Psoas muscle (tissue), 8 donors: Measurements from ENCODE around the gene NT5M. TPM values are rescaled to one million over a fixed set of nuclear protein-coding genes. Genes with fewer than 3 reads are reported as not detected.

Experiments
- ATAC-seq, 4 donors: fragments of 200-7000 bp; cut with Tn5 transposase; one replicate each; pipeline ENCODE4 v1.9.1; 2020; ENCODE audit warnings: moderate library complexity in 3 of 4, mild to moderate bottlenecking in 2 of 4
- DNase-seq, 2 donors: peaks; one replicate each; pipeline ENCODE4 v3.0.0-alpha.2; 2020
- H3K27ac ChIP-seq: fragments of 200-600 bp; one replicate; pipeline ENCODE4 v1.8.0; 2022
- H3K27me3 ChIP-seq, 3 donors: fragments of 200-600 bp in 1 of 3; one replicate each; pipeline versions ENCODE4 v1.6.1 to v1.8.0; 2013 to 2022; ENCODE audit warnings: low read length in 2 of 3, mild to moderate bottlenecking in 2 of 3, moderate library complexity in 1 of 3; ENCODE audit not compliant: insufficient read depth in 3 of 3
- H3K36me3 ChIP-seq, 2 donors: fragments of 200-600 bp in 1 of 2; one replicate each; pipeline versions ENCODE4 v1.6.1 to v1.8.0; 2013 to 2022; ENCODE audit warnings: low read depth in 1 of 2, mild to moderate bottlenecking in 1 of 2, moderate library complexity in 1 of 2; ENCODE audit not compliant: insufficient read depth in 1 of 2
- H3K4me1 ChIP-seq: fragments of 200-600 bp; one replicate; pipeline ENCODE4 v1.8.0; 2022
- H3K4me3 ChIP-seq: fragments of 200-600 bp; one replicate; pipeline ENCODE4 v1.8.0; 2022; ENCODE audit warnings: mild to moderate bottlenecking
- H3K9me3 ChIP-seq: fragments of 200-600 bp; one replicate; pipeline ENCODE4 v1.8.0; 2022
- CTCF ChIP-seq: fragments of 200-600 bp; IDR thresholded peaks from one replicate; pipeline ENCODE4 v1.8.0; 2022; ENCODE audit warnings: antibody characterized with exemption
- WGBS, 3 donors: extraction: QIAGEN DNeasy Blood & Tissue Kit; methylation state at CpG; one replicate each; pipeline versions ENCODE4 v1.1.6 to v1.1.7; 2013; 5-methylcytosine and 5-hydroxymethylcytosine counted together
- intact Hi-C, 2 donors: fragments of 100-400 bp; cut with DNase I; formaldehyde crosslinking; loops; one replicate each; pipeline versions ENCODE4 v1.11.0 to v1.14.2; 2022
- polyA plus RNA-seq, 3 donors: library from polyadenylated mRNA; stranded (reverse); fragments of 200-250 nt; gene quantifications; one replicate each; pipeline ENCODE4 v1.2.3, GENCODE V29; 2013
- total RNA-seq, 4 donors: library from RNA; stranded (reverse); fragmentation: NEBNext Ultra II Directional in 2 of 4; extraction: Animal tissue kit (Norgen Biotek cat#: 25700) in 2 of 4; gene quantifications; one replicate each; pipeline versions ENCODE4 v1.2.1 to v1.2.4, GENCODE V29; 2021 to 2023
- donor health status: healthy with polysubstance abuse.
- donor health status: DM: no; HTN: no; CAD: no; lungs with moderate emphysema.
- donor health status: Bipolar disorder and iron deficiency.
- donor health status: healthy.
- donor health status: DM: yes; HTN: yes; CAD: no.
- donor health status: DM: no; HTN: no; CAD: no.
- donor health status: DM: no; HTN: no; CAD: no.
- donor health status: DM: yes; HTN: yes; CAD: no.

The NT5M gene
- total and polyA plus RNA-seq, 7 donors, result 6.0 to 11.5 (median 8.0) TPM

- peaks cover 9% of the 10 kb centered on the region for H3K4me1 ChIP-seq
- 76 to 83% (median 78%) methylated on average over 19 of the region's 19 CpGs for WGBS, 3 donors
- H3K9me3 ChIP-seq, result no peaks in the 10 kb centered on the region
Measured at GRCh38 chr17:17350491-17351355, 47.5 kb downstream of the NT5M start.

DNA sequence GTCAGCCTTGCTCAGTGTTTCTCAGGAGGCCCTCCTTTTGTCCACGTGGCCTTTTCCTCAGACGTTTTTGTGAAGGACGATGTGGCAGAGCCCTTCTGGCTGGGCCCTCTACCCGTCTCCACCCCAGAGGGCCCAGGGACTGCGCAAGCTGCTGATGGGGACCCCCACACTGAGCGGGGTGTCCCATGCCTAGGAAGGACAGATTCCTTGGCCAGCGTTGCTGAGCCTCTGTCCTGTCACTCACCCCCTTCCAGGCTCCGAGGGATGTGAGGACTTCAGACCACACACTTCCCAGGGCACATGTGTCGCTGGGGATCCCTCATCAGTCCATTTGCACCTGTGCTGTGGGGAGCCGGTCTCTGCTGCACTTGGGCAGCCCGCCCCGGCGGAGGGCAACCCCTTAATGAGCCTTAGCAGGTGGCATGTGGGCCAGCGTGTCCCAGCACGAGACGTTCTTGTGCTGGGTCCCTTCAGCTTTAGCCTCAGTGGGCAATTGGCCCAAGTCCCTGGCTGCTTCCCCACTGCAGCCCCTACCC is 48.3 kb downstream of the NT5M start:
- Histone ChIP-seq H3K36me3 (no peaks in the 10 kb centered on the region), H3K4me1 (peaks cover 9% of the 10 kb centered on the region), H3K4me3 (no peak overlapping the region), H3K27me3 (no peaks in the 10 kb centered on the region), H3K27ac (no peak overlapping the region), H3K9me3 (no peaks in the 10 kb centered on the region)
- DNase-seq, result peak in 1 of 2 donors; percentile 29
- no peak for TF ChIP-seq CTCF
- WGBS, 3 donors, result 30 to 43% (median 37%) methylated on average over 16 of the region's 16 CpGs
- peak in 3 of 4 donors; percentile 10 to 47 (median 35) for ATAC-seq
- intact Hi-C loops, result no loop called here

More at GRCh38 chr17:17350491-17351355, 47.5 kb downstream of the NT5M start:
- Histone ChIP-seq H3K27ac (no peak overlapping the region), H3K4me3 (no peak overlapping the region), H3K36me3 (no peaks in the 10 kb centered on the region), H3K27me3 (no peaks in the 10 kb centered on the region)
- ATAC-seq (no peak), DNase-seq (no peak)
- intact Hi-C loops, result no loop called here
- no peak for TF ChIP-seq CTCF

GRCh38 chr17:17351901-17352781 is 49.0 kb downstream of the NT5M start:
- Histone ChIP-seq H3K9me3 (no peaks in the 10 kb centered on the region), H3K4me1 (peaks cover 9% of the 10 kb centered on the region), H3K27me3 (no peaks in the 10 kb centered on the region), H3K27ac (no peak overlapping the region), H3K4me3 (no peak overlapping the region), H3K36me3 (no peaks in the 10 kb centered on the region)
- peak; percentile 45 to 75 for DNase-seq
- intact Hi-C loops, result no loop called here
- WGBS, 3 donors, result 32 to 45% (median 33%) methylated on average over 35 of the region's 35 CpGs
- TF ChIP-seq CTCF, result no peak
- peak; percentile 47 to 71 (median 56) for ATAC-seq

DNA sequence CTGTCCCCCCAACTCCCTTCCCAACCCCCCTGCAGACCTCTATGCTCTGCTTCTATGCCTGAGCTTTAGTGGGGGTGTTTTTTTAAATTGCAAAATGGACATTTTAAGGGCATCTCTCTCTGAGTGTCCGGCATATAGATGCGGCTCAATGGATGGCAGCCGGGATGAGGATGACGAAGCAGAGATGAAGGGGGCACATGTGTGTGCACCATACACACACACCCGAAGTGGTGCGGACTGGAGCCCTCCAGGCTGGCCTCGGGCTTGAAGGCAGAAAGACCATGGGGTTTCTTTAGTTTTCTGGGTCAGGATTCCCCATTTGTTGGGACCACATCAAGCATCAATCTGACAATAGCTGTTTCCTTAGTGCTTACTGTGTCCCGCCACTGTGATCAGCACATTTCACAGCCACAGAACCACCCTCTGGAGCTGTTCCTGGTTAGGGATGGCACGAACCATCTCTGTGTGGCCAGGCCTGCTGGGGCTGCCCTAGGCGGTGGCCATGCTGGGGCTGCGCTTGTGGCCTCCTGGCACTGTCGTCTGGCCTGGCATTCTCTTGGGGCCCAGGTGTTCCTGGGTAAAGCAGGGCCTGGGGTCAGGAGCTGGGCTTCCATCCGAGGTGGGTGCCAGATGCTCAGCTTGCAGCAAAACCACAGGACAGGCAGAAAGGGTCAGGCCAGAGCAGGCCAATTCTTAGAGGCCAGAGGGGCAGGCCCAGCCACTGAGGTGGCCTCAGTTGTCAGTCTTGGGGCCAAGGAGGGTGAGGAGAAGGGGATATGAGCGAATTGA is 49.9 kb downstream of the NT5M start:
- no peaks in the 10 kb centered on the region for H3K36me3 ChIP-seq
- no peak overlapping the region for H3K4me3 ChIP-seq
- peaks cover 9% of the 10 kb centered on the region for H3K4me1 ChIP-seq
- intact Hi-C loops, result no loop called here
- no peak for ATAC-seq
- TF ChIP-seq CTCF, result no peak
- no peak overlapping the region for H3K27ac ChIP-seq
- DNase-seq, result no peak
- no peaks in the 10 kb centered on the region for H3K27me3 ChIP-seq
- H3K9me3 ChIP-seq, result no peaks in the 10 kb centered on the region
- 86 to 89% (median 87%) methylated on average over 14 of the region's 14 CpGs for whole genome bisulfite sequencing, 3 donors
